Measurements from ENCODE around the gene ERRFI1. TPM values are rescaled to one million over a fixed set of nuclear protein-coding genes. Genes with fewer than 3 reads are reported as not detected.
A peak's percentile ranks its signal among the peaks of the same experiment; 100 is the strongest.

ERRFI1 gene
- total RNA-seq, 1 experiment from 2014 or later = 229 TPM

- no peak for DNase-seq (ENCODE audit: low spot score)
- in situ Hi-C loops (cut with HindIII; ENCODE audit: low sequenced_read_pairs) = no loop called here
These were observed 3.5 kb downstream of the ERRFI1 start for GRCh38 chr1:8022395-8023286.

- in situ Hi-C loops (cut with HindIII; ENCODE audit: low sequenced_read_pairs) = no loop called here
- no peak for DNase-seq (ENCODE audit: low spot score)
These were observed 4.3 kb downstream of the ERRFI1 start for GRCh38 chr1:8021676-8022266.

GRCh38 chr1:8020032-8020431 is 6.1 kb downstream of the ERRFI1 start:
- in situ Hi-C loops (cut with HindIII; ENCODE audit: low sequenced_read_pairs) = no loop called here

GRCh38 chr1:8019229-8019620 is 6.9 kb downstream of the ERRFI1 start:
- in situ Hi-C loops (cut with HindIII; ENCODE audit: low sequenced_read_pairs) = loop anchor here (10.0 kb wide), 1 partner anchor 276 kb away; no protein-coding TSS in a partner anchor
- DNase-seq (ENCODE audit: low spot score) = no peak

More at GRCh38 chr1:8020032-8020431, 6.1 kb downstream of the ERRFI1 start:
- no peak for DNase-seq (ENCODE audit: low spot score)

GRCh38 chr1:8018492-8019228 is 7.4 kb downstream of the ERRFI1 start:
- no peak for DNase-seq (ENCODE audit: low spot score)
- in situ Hi-C loops (cut with HindIII; ENCODE audit: low sequenced_read_pairs) = loop anchor here (10.0 kb wide), 1 partner anchor 276 kb away; no protein-coding TSS in a partner anchor

GRCh38 chr1:8017495-8018197 is 8.5 kb downstream of the ERRFI1 start:
- peak; percentile 40 for DNase-seq (ENCODE audit: low spot score)
- in situ Hi-C loops (cut with HindIII; ENCODE audit: low sequenced_read_pairs) = loop anchor here (10.0 kb wide), 1 partner anchor 277 kb away; no protein-coding TSS in a partner anchor

GRCh38 chr1:8016895-8017241 is 9.2 kb downstream of the ERRFI1 start:
- in situ Hi-C loops (cut with HindIII; ENCODE audit: low sequenced_read_pairs) = loop anchor here (10.0 kb wide), 1 partner anchor 278 kb away; no protein-coding TSS in a partner anchor
- DNase-seq (ENCODE audit: low spot score) = no peak

- no peak for DNase-seq (ENCODE audit: low spot score)
- in situ Hi-C loops (cut with HindIII; ENCODE audit: low sequenced_read_pairs) = loop anchor here (10.0 kb wide), 1 partner anchor 278 kb away; no protein-coding TSS in a partner anchor
These were observed 9.8 kb downstream of the ERRFI1 start for GRCh38 chr1:8016210-8016894.

GRCh38 chr1:8015809-8016165 is 10.3 kb downstream of the ERRFI1 start:
- peak; percentile 60 for DNase-seq (ENCODE audit: low spot score)
- in situ Hi-C loops (cut with HindIII; ENCODE audit: low sequenced_read_pairs) = loop anchor here (10.0 kb wide), 1 partner anchor 279 kb away; no protein-coding TSS in a partner anchor

GRCh38 chr1:8015036-8015808 is 10.9 kb downstream of the ERRFI1 start:
- peak; percentile 90 for DNase-seq (ENCODE audit: low spot score)
- in situ Hi-C loops (cut with HindIII; ENCODE audit: low sequenced_read_pairs) = loop anchor here (10.0 kb wide), 1 partner anchor 280 kb away; no protein-coding TSS in a partner anchor

- in situ Hi-C loops (cut with HindIII; ENCODE audit: low sequenced_read_pairs) = loop anchor here (10.0 kb wide), 1 partner anchor 280 kb away; no protein-coding TSS in a partner anchor
- no peak for DNase-seq (ENCODE audit: low spot score)
These were observed 11.6 kb downstream of the ERRFI1 start for GRCh38 chr1:8014381-8014988.

GRCh38 chr1:8013800-8014199 is 12.3 kb downstream of the ERRFI1 start:
- in situ Hi-C loops (cut with HindIII; ENCODE audit: low sequenced_read_pairs) = loop anchor here (10.0 kb wide), 1 partner anchor 281 kb away; no protein-coding TSS in a partner anchor
- no peak for DNase-seq (ENCODE audit: low spot score)

- in situ Hi-C loops (cut with HindIII; ENCODE audit: low sequenced_read_pairs) = loop anchor here (10.0 kb wide), 1 partner anchor 281 kb away; no protein-coding TSS in a partner anchor
- no peak for DNase-seq (ENCODE audit: low spot score)
These were observed 12.7 kb downstream of the ERRFI1 start for GRCh38 chr1:8013399-8013798.

- DNase-seq (ENCODE audit: low spot score) = no peak
- in situ Hi-C loops (cut with HindIII; ENCODE audit: low sequenced_read_pairs) = loop anchor here (10.0 kb wide), 1 partner anchor 282 kb away; no protein-coding TSS in a partner anchor
These were observed 13.2 kb downstream of the ERRFI1 start for GRCh38 chr1:8012955-8013354.

- DNase-seq (ENCODE audit: low spot score) = no peak
- in situ Hi-C loops (cut with HindIII; ENCODE audit: low sequenced_read_pairs) = loop anchor here (10.0 kb wide), 1 partner anchor 283 kb away; no protein-coding TSS in a partner anchor
These were observed 13.9 kb downstream of the ERRFI1 start for GRCh38 chr1:8011923-8012858.

- in situ Hi-C loops (cut with HindIII; ENCODE audit: low sequenced_read_pairs) = loop anchor here (10.0 kb wide), 1 partner anchor 284 kb away; no protein-coding TSS in a partner anchor
- no peak for DNase-seq (ENCODE audit: low spot score)
These were observed 15.1 kb downstream of the ERRFI1 start for GRCh38 chr1:8011016-8011415.
